Tongue (tissue), 1 donor: ENCODE measurements around the gene FAM174B. TPM values are rescaled to one million over a fixed set of nuclear protein-coding genes. Genes with fewer than 3 reads are reported as not detected.

Source experiments
- total RNA-seq: library from RNA; depleted of rRNA; stranded (reverse); fragments of >200 nt; gene quantifications from one replicate; pipeline ENCODE4 v1.2.3, GENCODE V29; 2014

Gene FAM174B
- total RNA-seq, 1 donor from 2014 or later = 23.6 TPM

Other genes with a start within 250 kb of the FAM174B start
- gene CHD2, start 244.5 kb upstream of the FAM174B start, total RNA-seq = 155 TPM